Trophoblast cell (in vitro differentiated cells and primary cell): Measurements from ENCODE around the gene DPEP2.
A peak's percentile ranks its signal among the peaks of the same experiment; 100 is the strongest.

Experiments
- DNase-seq, 2 donors: peaks; one replicate each; pipeline ENCODE4 v3.0.0-alpha.2; 2016
- H2AFZ ChIP-seq: 2 replicates; pipeline ENCODE4 v1.6.1; 2013; ENCODE audit warnings: low read length, moderate library complexity, mild to moderate bottlenecking; ENCODE audit not compliant: insufficient read depth, poor library complexity
- H2AK5ac ChIP-seq: 2 replicates; pipeline ENCODE4 v1.6.1; 2013; ENCODE audit warnings: mild to moderate bottlenecking, low read length
- H2BK120ac ChIP-seq: 2 replicates; pipeline ENCODE4 v1.6.1; 2013; ENCODE audit warnings: low read length, mild to moderate bottlenecking, moderate library complexity; ENCODE audit not compliant: insufficient read depth, poor library complexity
- H2BK12ac ChIP-seq: 2 replicates; pipeline ENCODE4 v1.6.1; 2013; ENCODE audit warnings: mild to moderate bottlenecking, low read length, moderate library complexity
- H2BK5ac ChIP-seq: 2 replicates; pipeline ENCODE4 v1.6.1; 2013; ENCODE audit warnings: low read length, low read depth, moderate library complexity, mild to moderate bottlenecking; ENCODE audit not compliant: poor library complexity
- H3K14ac ChIP-seq: 2 replicates; pipeline ENCODE4 v1.6.1; 2013; ENCODE audit warnings: mild to moderate bottlenecking, low read length
- H3K18ac ChIP-seq: 2 replicates; pipeline ENCODE4 v1.6.1; 2013; ENCODE audit warnings: mild to moderate bottlenecking, low read length
- H3K23ac ChIP-seq: 2 replicates; pipeline ENCODE4 v1.6.1; 2013; ENCODE audit warnings: low read length
- H3K27ac ChIP-seq: 2 replicates; pipeline ENCODE4 v1.5.1; 2013; ENCODE audit warnings: low read depth, mild to moderate bottlenecking, inconsistent platforms, low read length, moderate library complexity
- H3K27me3 ChIP-seq: 2 replicates; pipeline ENCODE4 v1.6.1; 2013; ENCODE audit warnings: inconsistent platforms, mild to moderate bottlenecking, low read length, moderate library complexity; ENCODE audit not compliant: insufficient read depth
- H3K36me3 ChIP-seq, 2 experiments: 1 replicate in 1 of 2; 2 replicates in 1 of 2; pipeline ENCODE4 v1.6.1; 2013; ENCODE audit warnings: low read length in 2 of 2, mild to moderate bottlenecking in 2 of 2, moderate library complexity in 1 of 2; ENCODE audit not compliant: insufficient read depth in 2 of 2, control insufficient read depth in 1 of 2
- H3K4ac ChIP-seq: 2 replicates; pipeline ENCODE4 v1.6.1; 2013; ENCODE audit warnings: low read depth, mild to moderate bottlenecking, low read length, moderate library complexity
- H3K4me1 ChIP-seq, 2 experiments: 1 replicate in 1 of 2; 2 replicates in 1 of 2; pipeline ENCODE4 v1.6.1; 2013; ENCODE audit warnings: low read length in 2 of 2, mild to moderate bottlenecking in 2 of 2, moderate library complexity in 1 of 2; ENCODE audit not compliant: insufficient read depth in 2 of 2, control insufficient read depth in 1 of 2
- H3K4me2 ChIP-seq: 2 replicates; pipeline ENCODE4 v1.6.1; 2013; ENCODE audit warnings: inconsistent platforms, mild to moderate bottlenecking, low read length, moderate library complexity
- H3K4me3 ChIP-seq: 2 replicates; pipeline ENCODE4 v1.5.1; 2013; ENCODE audit warnings: mild to moderate bottlenecking, low read depth, low read length, inconsistent platforms
- H3K79me1 ChIP-seq: one replicate; pipeline ENCODE4 v1.6.1; 2013; ENCODE audit warnings: low read length
- H3K79me2 ChIP-seq: 2 replicates; pipeline ENCODE4 v1.6.1; 2013; ENCODE audit warnings: low read length, mild to moderate bottlenecking; ENCODE audit not compliant: control insufficient read depth, insufficient read depth, poor library complexity
- H3K9ac ChIP-seq: 2 replicates; pipeline ENCODE4 v1.6.1; 2013; ENCODE audit warnings: mild to moderate bottlenecking, low read length
- H3K9me3 ChIP-seq: 2 replicates; pipeline ENCODE4 v1.6.1; 2013; ENCODE audit warnings: low read depth, mild to moderate bottlenecking, control low read depth, inconsistent platforms, low read length; ENCODE audit not compliant: insufficient read depth
- H4K12ac ChIP-seq: 2 replicates; pipeline ENCODE4 v1.6.1; 2013; ENCODE audit warnings: low read depth, mild to moderate bottlenecking, low read length, moderate library complexity
- H4K8ac ChIP-seq: 2 replicates; pipeline ENCODE4 v1.6.1; 2013; ENCODE audit warnings: low read depth, mild to moderate bottlenecking, low read length, moderate library complexity
- H4K91ac ChIP-seq: one replicate; pipeline ENCODE4 v1.6.1; 2013; ENCODE audit warnings: low read depth, mild to moderate bottlenecking, low read length, moderate library complexity
- WGBS: extraction: QIAGEN DNeasy Blood & Tissue Kit; methylation state at CpG from one replicate; pipeline ENCODE4 v1.1.7; 2013; ENCODE audit warnings: missing lambda C conversion rate; ENCODE audit not compliant: insufficient read length, insufficient coverage; ENCODE audit errors: extremely low coverage; 5-methylcytosine and 5-hydroxymethylcytosine counted together

DPEP2 gene

GRCh38 chr16:67962135-67962534, 37.1 kb downstream of the DPEP2 start:
- Histone ChIP-seq H3K23ac (no peak overlapping the region), H3K4me3 (no peak overlapping the region), H2BK5ac (no peak overlapping the region), H3K79me2 (peaks cover 16% of the 10 kb centered on the region), H3K79me1 (peaks cover 15% of the 10 kb centered on the region), H3K36me3 (peaks cover 73 to 84% of the 10 kb centered on the region in 2 experiments), H3K27me3 (no peaks in the 10 kb centered on the region), H4K8ac (no peak overlapping the region), H3K4ac (peak overlapping the region; percentile 12), H4K12ac (peak overlapping the region; percentile 5), H3K18ac (peak overlapping the region; percentile 35), H3K9me3 (peaks cover 2% of the 10 kb centered on the region), H3K4me2 (no peak overlapping the region), H4K91ac (no peak overlapping the region), H2AK5ac (no peak overlapping the region), H3K27ac (no peak overlapping the region), H3K4me1 (peaks cover 21 to 22% of the 10 kb centered on the region in 2 experiments), H3K9ac (no peak overlapping the region), H3K14ac (no peak overlapping the region), H2BK120ac (no peak overlapping the region), H2AFZ (no peak overlapping the region), H2BK12ac (no peak overlapping the region)
- WGBS = no CpG with 5 or more reads among the region's 8 CpGs
- no peak for DNase-seq

DNA sequence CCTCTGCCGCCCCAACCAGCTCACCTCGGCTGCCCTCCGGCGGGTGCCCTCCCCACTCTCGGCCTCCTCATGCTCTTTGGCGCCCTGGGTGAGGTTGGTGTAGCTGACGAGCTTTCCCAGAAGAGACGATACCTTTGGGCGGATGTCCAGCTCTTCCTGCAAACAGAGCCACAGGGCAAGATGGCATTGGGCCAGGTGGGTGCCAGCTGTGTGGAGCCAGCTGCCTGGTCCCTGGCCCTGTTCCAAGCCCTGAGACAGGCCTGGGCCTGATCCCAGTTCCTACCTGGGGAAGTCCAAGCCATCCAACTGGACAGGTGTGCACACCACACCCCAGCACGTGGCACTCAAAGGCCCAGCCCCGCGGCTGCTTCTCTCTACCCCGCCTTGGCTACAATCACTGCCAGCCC, 37.7 kb downstream of the DPEP2 start:
- Histone ChIP-seq H2BK12ac (no peak overlapping the region), H3K9ac (no peak overlapping the region), H2AK5ac (no peak overlapping the region), H4K8ac (no peak overlapping the region), H2BK5ac (no peak overlapping the region), H3K4ac (no peak overlapping the region), H3K23ac (no peak overlapping the region), H3K4me2 (no peak overlapping the region), H2BK120ac (no peak overlapping the region), H3K18ac (peak overlapping the region; percentile 9), H3K27me3 (no peaks in the 10 kb centered on the region), H3K14ac (no peak overlapping the region), H3K9me3 (peaks cover 2% of the 10 kb centered on the region), H3K79me1 (peaks cover 13% of the 10 kb centered on the region), H4K12ac (no peak overlapping the region), H3K27ac (no peak overlapping the region), H4K91ac (no peak overlapping the region), H2AFZ (no peak overlapping the region), H3K79me2 (peaks cover 11% of the 10 kb centered on the region), H3K36me3 (peaks cover 73 to 82% of the 10 kb centered on the region in 2 experiments), H3K4me3 (no peak overlapping the region), H3K4me1 (peaks cover 16% of the 10 kb centered on the region in 2 experiments)
- WGBS = no CpG with 5 or more reads among the region's 13 CpGs
- DNase-seq = no peak

GRCh38 chr16:67959536-67960329, 39.6 kb downstream of the DPEP2 start:
- no peak overlapping the region for H3K14ac ChIP-seq
- WGBS = no CpG with 5 or more reads among the region's 11 CpGs
- H3K4me1 ChIP-seq = peaks cover 5% of the 10 kb centered on the region in 2 experiments
- no peak for DNase-seq
- no peak overlapping the region for H3K27ac ChIP-seq
- H4K91ac ChIP-seq = no peak overlapping the region
- no peak overlapping the region for H2AFZ ChIP-seq
- H3K4me2 ChIP-seq = no peak overlapping the region
- no peak overlapping the region for H3K9ac ChIP-seq
- H3K4ac ChIP-seq = no peak overlapping the region
- peak overlapping the region; percentile 51 for H3K18ac ChIP-seq
- H4K8ac ChIP-seq = no peak overlapping the region
- peaks cover 2% of the 10 kb centered on the region for H3K79me1 ChIP-seq
- H3K79me2 ChIP-seq = peaks cover 3% of the 10 kb centered on the region
- no peak overlapping the region for H2BK12ac ChIP-seq
- no peak overlapping the region for H2AK5ac ChIP-seq
- H3K27me3 ChIP-seq = no peaks in the 10 kb centered on the region
- no peak overlapping the region for H3K4me3 ChIP-seq
- peaks cover 4% of the 10 kb centered on the region for H3K9me3 ChIP-seq
- H3K23ac ChIP-seq = no peak overlapping the region
- H2BK5ac ChIP-seq = no peak overlapping the region
- no peak overlapping the region for H4K12ac ChIP-seq
- peaks cover 82 to 88% of the 10 kb centered on the region in 2 experiments for H3K36me3 ChIP-seq
- H2BK120ac ChIP-seq = no peak overlapping the region

DNA sequence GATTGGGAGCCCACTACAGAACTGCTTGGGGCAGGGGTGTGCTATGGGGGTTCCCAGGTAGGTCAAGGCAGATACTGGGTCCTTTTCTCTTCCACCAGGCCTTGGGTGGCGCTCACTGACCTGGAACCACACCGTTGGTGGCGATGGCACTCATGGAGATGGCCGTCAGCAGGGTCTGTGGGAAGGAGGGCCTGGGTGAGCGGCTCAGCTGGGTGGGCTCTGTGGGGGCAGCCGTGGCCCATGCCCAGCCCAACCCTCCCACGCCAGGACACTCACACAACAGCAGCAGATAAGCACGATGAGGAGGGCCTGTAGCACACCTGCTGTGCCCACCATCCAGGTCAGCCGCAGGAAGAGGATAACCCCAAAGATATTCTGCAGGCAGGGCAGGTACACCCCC, 41.7 kb downstream of the DPEP2 start:
- no peaks in the 10 kb centered on the region for H3K4me1 ChIP-seq
- no peak overlapping the region for H2BK120ac ChIP-seq
- no peak overlapping the region for H3K27ac ChIP-seq
- H2BK12ac ChIP-seq = no peak overlapping the region
- no peaks in the 10 kb centered on the region for H3K79me1 ChIP-seq
- H3K9me3 ChIP-seq = peaks cover 6% of the 10 kb centered on the region
- WGBS = no CpG with 5 or more reads among the region's 9 CpGs
- no peaks in the 10 kb centered on the region for H3K79me2 ChIP-seq
- no peak overlapping the region for H3K9ac ChIP-seq
- H3K27me3 ChIP-seq = no peaks in the 10 kb centered on the region
- no peak overlapping the region for H3K18ac ChIP-seq
- H3K4me3 ChIP-seq = no peak overlapping the region
- H3K23ac ChIP-seq = no peak overlapping the region
- H2AK5ac ChIP-seq = no peak overlapping the region
- H2AFZ ChIP-seq = no peak overlapping the region
- no peak for DNase-seq
- no peak overlapping the region for H4K12ac ChIP-seq
- peaks cover 79 to 84% of the 10 kb centered on the region in 2 experiments for H3K36me3 ChIP-seq
- no peak overlapping the region for H3K14ac ChIP-seq
- no peak overlapping the region for H4K91ac ChIP-seq
- H2BK5ac ChIP-seq = no peak overlapping the region
- H4K8ac ChIP-seq = no peak overlapping the region
- H3K4ac ChIP-seq = no peak overlapping the region
- H3K4me2 ChIP-seq = no peak overlapping the region
